ENCODE measurements around the gene TPMT.

DNA sequence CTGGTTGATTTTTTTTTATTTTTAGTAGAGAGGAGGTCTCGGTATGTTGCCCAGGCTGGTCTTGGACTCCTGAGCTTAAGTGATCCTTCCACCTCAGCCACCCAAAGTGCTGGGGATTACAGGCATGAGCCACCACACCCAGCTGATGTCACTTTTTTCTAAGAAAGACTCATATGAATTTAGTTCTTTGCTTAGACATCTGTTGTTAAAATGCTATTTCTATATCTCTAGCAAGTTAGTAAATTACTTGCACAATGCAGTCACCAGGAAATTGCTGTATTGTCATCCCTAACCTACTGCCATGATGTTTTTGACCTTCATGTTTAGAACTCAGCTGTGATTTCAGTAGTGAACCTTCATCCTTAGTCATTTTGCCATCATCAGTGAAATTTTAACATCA lies 6.0 kb upstream of the TPMT start:
- TF ChIP-seq POLR2A (IDR thresholded peaks at IDR 0.05; ENCODE audit: low read length) = no peak
- TF ChIP-seq GATA1 (IDR thresholded peaks at IDR 0.05; ENCODE audit: low read depth, low read length) = no peak

All from erythroblast (primary cell).